GM12873 (cell line): ENCODE data around the gene MEN1.

Experiments used
- TF ChIP-seq, protein P1 (sequence below): IDR thresholded peaks from 2 replicates; pipeline ENCODE4 v1.5.1; 2012; ENCODE audit warnings: low read depth, mild to moderate bottlenecking, moderate library complexity, low read length, control low read depth; ENCODE audit not compliant: insufficient read depth; ENCODE audit errors: missing control alignments

Gene MEN1

DNA sequence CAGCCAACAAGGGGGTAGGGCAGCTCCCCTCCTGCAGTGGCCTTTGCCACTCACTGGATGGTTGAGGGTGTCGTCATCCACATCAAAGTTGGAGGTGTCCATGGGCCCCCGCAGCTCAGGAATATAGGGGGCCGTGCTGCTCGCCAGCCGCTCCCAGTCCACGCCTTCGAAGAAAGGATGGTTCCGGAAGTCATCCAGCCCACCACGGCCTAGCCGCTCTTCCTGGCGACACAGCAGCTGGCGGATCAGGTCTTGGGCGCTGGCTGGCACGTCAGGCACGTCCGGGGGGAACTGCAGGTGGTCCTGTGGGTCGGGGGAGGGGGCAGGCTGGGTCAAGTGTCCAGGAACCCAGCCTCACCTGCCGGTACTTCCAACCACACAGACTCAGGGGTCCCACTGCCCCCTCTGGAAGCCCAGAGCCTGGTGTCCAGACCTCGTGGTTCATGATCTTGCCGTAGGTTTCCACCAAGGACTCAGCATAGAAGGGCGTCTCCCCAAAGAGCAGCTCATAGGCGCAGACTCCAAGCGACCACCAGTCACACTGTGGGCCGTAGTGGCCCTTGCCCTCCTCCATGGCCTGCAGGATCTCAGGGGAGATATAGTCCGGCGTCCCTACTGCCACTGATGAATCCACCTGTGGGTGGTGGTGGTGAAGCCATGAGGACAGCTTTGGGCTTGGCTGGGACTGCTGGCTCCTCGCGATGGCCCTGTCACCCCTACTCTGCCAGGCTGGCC, 28.4 kb upstream of the MEN1 start:
- TF ChIP-seq, protein P1, sequence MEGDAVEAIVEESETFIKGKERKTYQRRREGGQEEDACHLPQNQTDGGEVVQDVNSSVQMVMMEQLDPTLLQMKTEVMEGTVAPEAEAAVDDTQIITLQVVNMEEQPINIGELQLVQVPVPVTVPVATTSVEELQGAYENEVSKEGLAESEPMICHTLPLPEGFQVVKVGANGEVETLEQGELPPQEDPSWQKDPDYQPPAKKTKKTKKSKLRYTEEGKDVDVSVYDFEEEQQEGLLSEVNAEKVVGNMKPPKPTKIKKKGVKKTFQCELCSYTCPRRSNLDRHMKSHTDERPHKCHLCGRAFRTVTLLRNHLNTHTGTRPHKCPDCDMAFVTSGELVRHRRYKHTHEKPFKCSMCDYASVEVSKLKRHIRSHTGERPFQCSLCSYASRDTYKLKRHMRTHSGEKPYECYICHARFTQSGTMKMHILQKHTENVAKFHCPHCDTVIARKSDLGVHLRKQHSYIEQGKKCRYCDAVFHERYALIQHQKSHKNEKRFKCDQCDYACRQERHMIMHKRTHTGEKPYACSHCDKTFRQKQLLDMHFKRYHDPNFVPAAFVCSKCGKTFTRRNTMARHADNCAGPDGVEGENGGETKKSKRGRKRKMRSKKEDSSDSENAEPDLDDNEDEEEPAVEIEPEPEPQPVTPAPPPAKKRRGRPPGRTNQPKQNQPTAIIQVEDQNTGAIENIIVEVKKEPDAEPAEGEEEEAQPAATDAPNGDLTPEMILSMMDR = no peak

DNA sequence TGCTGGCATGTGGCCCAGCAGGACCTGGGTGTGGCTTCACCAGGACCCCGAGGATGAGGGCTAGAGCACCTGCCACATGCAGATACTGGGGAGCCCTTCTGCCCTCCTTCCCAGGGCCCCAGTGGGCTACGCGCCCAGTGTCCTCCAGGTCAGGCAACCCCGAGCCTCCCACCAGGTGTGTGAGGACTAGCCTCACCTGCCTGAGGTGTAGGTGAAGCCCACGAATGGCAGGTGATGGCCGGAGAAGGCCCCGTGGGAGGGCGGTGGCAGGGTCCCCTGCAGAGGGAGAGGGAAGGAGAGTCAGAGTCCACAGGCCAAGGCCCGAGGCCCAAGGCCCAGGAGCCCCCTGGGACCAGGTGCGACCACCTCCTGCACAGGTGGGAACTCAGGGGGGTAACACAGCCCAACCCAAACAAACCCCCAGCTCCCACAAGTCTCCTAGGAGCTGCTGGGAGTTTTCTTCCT, 27.6 kb upstream of the MEN1 start:
- TF ChIP-seq, protein P1 = no peak

DNA sequence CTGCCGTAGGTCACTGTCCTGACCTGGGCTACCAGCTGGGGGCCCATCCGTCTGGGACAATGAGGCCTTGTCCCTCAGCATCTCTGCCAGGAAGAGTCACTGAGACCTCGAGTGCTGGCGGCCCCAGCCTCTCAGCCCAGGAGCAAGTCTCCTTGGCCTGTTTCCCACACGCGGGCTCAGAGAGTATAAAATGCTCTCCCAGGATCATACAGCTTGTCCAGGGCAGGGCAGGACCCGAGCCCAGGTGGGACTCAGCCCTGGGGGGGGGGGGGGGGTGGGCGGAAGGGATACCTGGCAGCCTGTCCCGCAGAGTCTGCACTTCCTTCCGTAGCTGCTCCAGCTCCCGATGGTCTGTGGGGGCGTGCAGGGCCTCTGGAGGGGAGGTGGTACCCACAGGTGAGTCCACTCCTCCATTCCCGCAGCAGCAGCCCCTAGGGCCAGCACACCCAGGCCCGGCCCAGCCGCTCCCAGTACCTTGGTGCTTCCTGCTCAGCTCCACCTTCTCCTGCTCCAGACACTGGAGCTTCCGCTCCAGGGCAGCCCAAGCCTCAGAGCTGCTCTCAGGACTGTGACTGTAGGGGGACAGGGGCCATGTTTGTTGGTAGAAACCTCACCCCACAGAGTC, 26.2 kb upstream of the MEN1 start:
- TF ChIP-seq, protein P1 = no peak

DNA sequence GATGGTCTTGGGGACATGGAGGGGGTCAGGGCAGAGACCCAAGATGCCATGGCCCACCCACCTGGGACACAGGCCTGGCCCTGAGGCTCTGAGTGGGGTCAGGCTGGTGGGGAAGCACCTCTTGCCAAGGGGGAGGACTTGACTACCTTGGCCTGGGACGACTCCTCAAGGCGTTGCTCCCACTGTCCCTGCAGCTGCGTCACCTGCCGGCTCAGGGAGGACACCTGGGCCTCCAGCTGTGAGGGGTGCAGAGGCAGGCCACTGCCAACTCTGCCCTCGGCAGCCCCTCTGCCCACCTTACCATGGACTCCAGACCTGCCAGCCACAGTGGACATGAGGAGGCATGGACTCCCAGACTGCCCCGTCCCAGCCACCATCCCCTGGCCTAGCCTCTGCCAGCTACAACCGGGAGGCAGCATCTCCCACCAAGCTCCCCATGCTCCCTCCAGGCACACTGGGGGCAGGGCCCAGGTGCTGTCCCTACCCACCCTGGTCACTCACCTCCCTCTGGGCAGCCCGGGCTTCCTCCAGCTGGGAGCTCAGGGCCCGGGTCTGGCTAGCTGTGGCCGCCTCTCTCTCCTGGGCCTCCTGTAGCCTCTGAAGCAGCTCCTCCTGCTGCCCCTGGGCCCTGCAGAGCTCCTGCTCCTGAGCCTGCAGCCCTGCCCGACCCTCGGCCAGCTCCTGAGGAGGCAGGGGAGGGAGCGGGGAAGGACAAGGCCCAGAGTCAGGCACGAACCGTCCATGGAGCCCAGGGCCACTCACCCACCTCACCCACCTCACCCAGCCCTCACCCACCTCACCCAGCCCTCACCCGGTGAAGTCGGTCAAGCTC, 25.5 kb upstream of the MEN1 start:
- TF ChIP-seq, protein P1 = no peak

DNA sequence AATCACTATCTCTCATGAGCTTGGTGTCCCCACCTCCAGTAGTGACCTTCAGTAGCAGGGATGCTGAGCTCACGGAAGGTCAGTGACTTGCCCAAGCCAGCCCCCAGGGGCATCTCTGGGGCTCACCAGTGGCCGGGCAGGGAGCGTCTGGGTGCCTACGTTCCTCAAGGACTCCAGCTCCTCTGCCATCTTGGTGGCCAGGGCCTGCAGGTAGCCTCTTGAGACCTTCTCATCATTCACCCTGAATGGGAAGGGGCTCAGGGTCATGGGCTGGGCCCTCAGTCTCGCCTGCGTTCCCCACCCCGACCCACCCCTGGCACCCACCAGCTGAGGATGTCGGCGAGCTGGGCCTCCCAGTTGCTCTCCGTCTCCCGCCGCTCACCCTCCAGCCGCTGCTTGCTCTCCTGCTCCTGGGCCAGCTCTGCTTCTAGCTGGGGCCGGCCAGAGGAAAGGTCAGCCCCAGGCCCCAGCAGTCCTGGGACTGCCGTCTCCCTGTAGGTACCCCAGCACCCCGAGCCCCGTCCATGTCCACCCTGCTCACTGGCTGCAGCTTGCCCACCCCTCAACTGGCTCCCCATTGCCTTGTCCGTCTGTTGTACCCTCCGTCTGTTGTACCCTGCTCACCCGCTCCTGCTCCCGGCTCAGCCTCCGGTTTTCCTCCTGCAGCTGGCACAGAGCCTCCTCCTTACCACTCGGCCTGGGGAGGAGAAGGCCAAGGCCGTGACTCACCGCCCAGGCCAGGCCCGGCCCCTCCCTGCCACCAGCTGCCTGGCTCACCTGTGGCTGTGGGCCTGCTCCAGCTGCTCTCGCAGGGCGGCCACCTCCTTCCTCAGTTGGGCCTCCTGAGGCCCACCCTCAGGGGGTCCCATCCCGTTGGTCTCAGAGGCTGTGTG, 24.6 kb upstream of the MEN1 start:
- TF ChIP-seq, protein P1 = no peak

DNA sequence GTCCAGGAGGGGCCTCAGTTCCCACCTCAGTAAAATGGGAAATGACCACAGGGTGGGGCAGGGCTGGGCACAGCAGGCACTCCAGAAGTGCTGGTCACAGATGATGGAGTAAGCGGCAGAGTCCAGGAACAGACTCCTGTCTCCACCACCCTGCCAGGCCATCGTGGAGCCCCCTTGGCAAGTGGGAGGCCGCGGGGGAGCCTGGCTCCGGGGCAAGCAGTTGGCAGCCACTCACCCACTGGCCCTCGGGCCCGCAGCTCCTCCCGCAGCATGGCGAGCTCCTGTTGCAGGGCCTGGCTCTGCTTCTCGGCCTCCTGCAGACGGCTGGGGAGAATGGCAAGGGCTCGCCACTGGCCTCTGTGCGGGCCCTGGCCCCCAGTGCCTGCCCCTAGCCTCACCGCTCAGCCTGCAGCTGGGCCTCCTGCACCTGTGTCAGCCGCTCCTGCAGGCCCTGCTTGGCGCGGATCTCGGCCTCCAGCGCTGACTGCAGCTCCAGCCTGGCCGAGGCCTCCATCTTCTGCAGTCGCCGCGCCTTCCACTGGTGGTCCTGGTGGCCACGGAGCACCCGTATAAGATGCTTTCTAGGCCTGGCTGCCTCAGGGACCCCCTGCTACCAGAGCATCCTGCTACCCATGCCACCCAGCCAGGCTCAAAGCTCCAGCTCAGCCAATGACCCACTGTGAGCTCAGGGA, 23.8 kb upstream of the MEN1 start:
- TF ChIP-seq, protein P1 = no peak
